Measurements from ENCODE around the gene PSD4. TPM values are rescaled to one million over a fixed set of nuclear protein-coding genes. Genes with fewer than 3 reads are reported as not detected.

Gene PSD4
- total RNA-seq, 4 donors from 2014 or later = 48.2 to 193 (median 87.4) TPM

GRCh38 chr2:113131352-113132185 lies 42.2 kb upstream of the PSD4 start:
- intact Hi-C loops (cut with DNase I; ENCODE audit: low total_unique reads) (no loop called here), in situ Hi-C loops (cut with MboI; ENCODE audit: low pct_ligation_motif_present in 1 of 4, low pct_unique_long_range_greater_than_20kb in 1 of 4, low sequenced_read_pairs in 3 of 4) (loop anchor here in 3 of 4 donors (10.0 to 25.0 kb wide), 2 partner anchors 63 to 231 kb away; no protein-coding TSS in a partner anchor)
- 79 to 90% methylated on average over 2 to 7 of the region's 7 CpGs for WGBS, 2 donors (ENCODE audit: low coverage in 1 of 2)
- H3K27ac ChIP-seq = no peak overlapping the region
- DNase-seq = no peak
- no peak for TF ChIP-seq POLR2AphosphoS5 (IDR thresholded peaks at IDR 0.05)
- no peak overlapping the region for H3K4me3 ChIP-seq
- H3K9me3 ChIP-seq = no peaks in the 10 kb centered on the region
- no peaks in the 10 kb centered on the region for H3K27me3 ChIP-seq
- H3K36me3 ChIP-seq = no peaks in the 10 kb centered on the region
- H3K4me1 ChIP-seq = peaks cover 0 to 4% (median 0%) of the 10 kb centered on the region in 4 donors

DNA sequence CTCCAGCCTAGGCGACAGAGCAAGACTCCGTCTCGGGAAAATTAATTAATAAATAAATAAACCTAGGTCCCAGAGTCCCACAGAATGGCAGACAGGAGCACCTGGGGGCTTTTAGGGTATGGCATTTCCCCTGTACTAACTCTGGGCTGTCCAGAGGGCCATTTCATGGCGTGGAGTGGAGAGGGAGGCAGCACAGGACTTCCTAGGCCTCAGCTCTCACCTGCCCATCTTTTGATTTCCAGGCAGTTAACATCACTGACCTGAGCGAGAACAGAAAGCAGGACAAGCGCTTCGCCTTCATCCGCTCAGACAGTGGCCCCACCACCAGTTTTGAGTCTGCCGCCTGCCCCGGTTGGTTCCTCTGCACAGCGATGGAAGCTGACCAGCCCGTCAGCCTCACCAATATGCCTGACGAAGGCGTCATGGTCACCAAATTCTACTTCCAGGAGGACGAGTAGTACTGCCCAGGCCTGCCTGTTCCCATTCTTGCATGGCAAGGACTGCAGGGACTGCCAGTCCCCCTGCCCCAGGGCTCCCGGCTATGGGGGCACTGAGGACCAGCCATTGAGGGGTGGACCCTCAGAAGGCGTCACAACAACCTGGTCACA lies 41.3 kb upstream of the PSD4 start:
- in situ Hi-C loops (cut with MboI; ENCODE audit: low pct_ligation_motif_present in 1 of 4, low pct_unique_long_range_greater_than_20kb in 1 of 4, low sequenced_read_pairs in 3 of 4) = loop anchor here in 3 of 4 donors (10.0 to 25.0 kb wide), 2 partner anchors 62 to 230 kb away; no protein-coding TSS in a partner anchor
- Histone ChIP-seq H3K36me3 (no peaks in the 10 kb centered on the region), H3K27ac (no peak overlapping the region), H3K4me3 (no peak overlapping the region), H3K27me3 (no peaks in the 10 kb centered on the region), H3K4me1 (peaks cover 0 to 4% (median 0%) of the 10 kb centered on the region in 4 donors), H3K9me3 (no peaks in the 10 kb centered on the region)
- 91% methylated on average over 17 of the region's 17 CpGs; no CpG with 5 or more reads in 1 of the 2 donors for WGBS, 2 donors (ENCODE audit: low coverage in 1 of 2)
- intact Hi-C loops (cut with DNase I; ENCODE audit: low total_unique reads) = no loop called here
- TF ChIP-seq POLR2A (IDR thresholded peaks at IDR 0.05) (no peak), EP300 (IDR thresholded peaks at IDR 0.05; ENCODE audit: low read depth) (no peak), CTCF (IDR thresholded peaks at IDR 0.05) (no peak), POLR2AphosphoS5 (IDR thresholded peaks at IDR 0.05) (no peak)
- DNase-seq = no peak

GRCh38 chr2:113133704-113134598 lies 39.8 kb upstream of the PSD4 start:
- no peak for TF ChIP-seq CTCF (IDR thresholded peaks at IDR 0.05)
- no peak for TF ChIP-seq EP300 (IDR thresholded peaks at IDR 0.05; ENCODE audit: low read depth)
- TF ChIP-seq POLR2A (IDR thresholded peaks at IDR 0.05) = no peak
- TF ChIP-seq POLR2AphosphoS5 (IDR thresholded peaks at IDR 0.05) = no peak
- DNase-seq = no peak
- Histone ChIP-seq H3K27ac (no peak overlapping the region), H3K36me3 (no peaks in the 10 kb centered on the region), H3K27me3 (no peaks in the 10 kb centered on the region), H3K4me3 (no peak overlapping the region), H3K4me1 (peaks cover 0 to 9% (median 3%) of the 10 kb centered on the region in 4 donors), H3K9me3 (no peaks in the 10 kb centered on the region)
- in situ Hi-C loops (cut with MboI; ENCODE audit: low pct_ligation_motif_present in 1 of 4, low pct_unique_long_range_greater_than_20kb in 1 of 4, low sequenced_read_pairs in 3 of 4) (loop anchor here in 3 of 4 donors (10.0 to 25.0 kb wide), 2 partner anchors 61 to 228 kb away; no protein-coding TSS in a partner anchor), intact Hi-C loops (cut with DNase I; ENCODE audit: low total_unique reads) (no loop called here)
- 49 to 65% methylated on average over 3 to 7 of the region's 7 CpGs for WGBS, 2 donors (ENCODE audit: low coverage in 1 of 2)

GRCh38 chr2:113134717-113135116 lies 39.1 kb upstream of the PSD4 start:
- Histone ChIP-seq H3K4me3 (no peak overlapping the region), H3K36me3 (no peaks in the 10 kb centered on the region), H3K4me1 (peaks cover 0 to 10% (median 3%) of the 10 kb centered on the region in 4 donors), H3K27ac (no peak overlapping the region), H3K9me3 (no peaks in the 10 kb centered on the region), H3K27me3 (no peaks in the 10 kb centered on the region)
- DNase-seq = no peak
- intact Hi-C loops (cut with DNase I; ENCODE audit: low total_unique reads) (no loop called here), in situ Hi-C loops (cut with MboI; ENCODE audit: low pct_ligation_motif_present in 1 of 4, low pct_unique_long_range_greater_than_20kb in 1 of 4, low sequenced_read_pairs in 3 of 4) (loop anchor here in 3 of 4 donors (10.0 to 25.0 kb wide), 2 partner anchors 60 to 228 kb away; no protein-coding TSS in a partner anchor)
- TF ChIP-seq POLR2AphosphoS5 (IDR thresholded peaks at IDR 0.05) = no peak
- no peak for TF ChIP-seq POLR2A (IDR thresholded peaks at IDR 0.05)
- TF ChIP-seq EP300 (IDR thresholded peaks at IDR 0.05; ENCODE audit: low read depth) = no peak
- no peak for TF ChIP-seq CTCF (IDR thresholded peaks at IDR 0.05)
